HG03575 (cell line): ENCODE data around the gene EIF4G3.

Experiments
- ATAC-seq: cut with Tn5 transposase; IDR thresholded peaks from one replicate; pipeline ENCODE4 v1.9.1; 2021; ENCODE audit not compliant: unreplicated experiment, insufficient number of reproducible peaks, low FRiP score; ENCODE audit errors: extremely low read depth

The EIF4G3 gene

DNA sequence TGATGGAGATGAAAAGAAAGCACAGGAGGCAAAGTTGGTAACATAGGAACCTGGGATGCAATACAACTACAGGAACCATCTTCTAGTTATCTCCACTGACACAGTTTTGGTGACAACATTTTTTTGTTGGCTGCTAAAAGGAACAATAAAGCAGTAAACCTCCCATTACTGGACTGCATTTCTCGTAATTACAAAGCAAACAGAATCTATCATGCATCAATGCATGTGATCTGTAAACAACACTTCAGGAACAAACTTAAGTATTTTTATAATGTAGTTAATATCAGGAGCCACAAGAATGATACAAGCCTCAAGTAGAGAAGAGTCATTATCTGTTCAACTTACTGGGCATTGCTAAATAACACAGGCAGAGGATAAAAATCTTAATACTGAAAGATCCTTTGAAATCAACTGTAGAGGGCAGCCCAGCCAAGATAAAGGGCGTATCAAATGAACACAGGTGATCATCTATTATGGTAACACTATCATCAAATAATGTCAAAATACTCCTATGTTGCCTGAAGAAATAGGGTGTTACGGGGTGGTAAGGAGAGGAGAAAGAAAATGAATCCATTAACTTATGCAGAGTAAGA, 193.3 kb downstream of the EIF4G3 start:
- ATAC-seq, result no peak

DNA sequence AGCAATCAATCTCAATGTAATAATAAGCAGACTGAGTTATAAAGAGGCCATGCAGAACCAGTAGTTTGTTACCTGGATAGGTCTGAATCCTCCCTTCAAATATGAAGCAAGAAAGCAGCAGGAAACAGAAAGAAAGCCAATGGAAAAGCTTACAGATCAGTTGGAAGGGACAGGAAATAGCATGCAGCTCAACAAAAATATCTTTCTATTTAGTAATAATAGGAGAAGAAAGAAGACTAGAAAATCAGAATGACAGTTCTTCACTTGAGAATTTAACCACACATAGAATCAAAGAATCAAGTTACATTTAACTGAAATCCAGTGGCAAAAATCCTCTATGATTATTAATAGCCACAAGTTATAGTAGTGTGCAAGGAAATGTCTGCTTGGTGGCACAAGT, 194.4 kb downstream of the EIF4G3 start:
- ATAC-seq, result no peak

DNA sequence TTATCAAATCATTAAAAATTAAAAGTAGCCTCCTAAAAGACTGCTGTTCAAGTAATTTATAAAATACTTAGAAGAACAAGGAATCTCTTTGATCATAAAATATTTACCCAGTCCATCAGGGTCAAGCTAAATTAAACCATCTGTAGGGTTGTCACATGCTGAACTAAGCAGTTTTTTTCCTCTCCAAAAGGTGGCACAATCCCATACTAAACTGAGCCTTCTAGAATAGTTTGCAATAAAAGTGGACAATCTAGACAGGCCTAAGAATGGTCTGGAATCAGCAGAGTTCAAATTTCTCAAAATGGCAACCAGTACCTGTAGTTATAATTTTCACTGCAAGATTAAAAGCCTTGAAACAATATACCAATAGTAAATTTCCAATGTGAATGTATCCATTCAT, 194.8 kb downstream of the EIF4G3 start:
- ATAC-seq, result no peak

DNA sequence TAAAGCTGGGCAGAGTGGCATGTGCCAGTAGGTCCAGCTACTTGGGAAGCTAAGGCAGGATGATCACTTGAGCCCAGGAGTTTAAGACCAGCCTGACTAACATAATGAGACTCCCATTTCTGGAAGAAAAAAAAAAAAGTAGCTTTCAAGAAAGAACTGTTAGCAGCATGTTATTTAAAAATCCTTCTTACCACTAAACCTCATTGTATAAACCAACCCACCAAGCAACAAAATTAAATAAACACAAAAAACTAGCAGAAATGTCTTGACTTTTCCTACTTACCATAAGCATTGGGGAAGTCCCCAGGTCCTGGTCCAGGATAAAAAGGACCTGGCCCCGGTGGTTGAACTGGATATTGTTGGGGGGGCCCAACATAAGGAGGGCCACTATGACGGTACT, 196.6 kb downstream of the EIF4G3 start:
- no peak for ATAC-seq

DNA sequence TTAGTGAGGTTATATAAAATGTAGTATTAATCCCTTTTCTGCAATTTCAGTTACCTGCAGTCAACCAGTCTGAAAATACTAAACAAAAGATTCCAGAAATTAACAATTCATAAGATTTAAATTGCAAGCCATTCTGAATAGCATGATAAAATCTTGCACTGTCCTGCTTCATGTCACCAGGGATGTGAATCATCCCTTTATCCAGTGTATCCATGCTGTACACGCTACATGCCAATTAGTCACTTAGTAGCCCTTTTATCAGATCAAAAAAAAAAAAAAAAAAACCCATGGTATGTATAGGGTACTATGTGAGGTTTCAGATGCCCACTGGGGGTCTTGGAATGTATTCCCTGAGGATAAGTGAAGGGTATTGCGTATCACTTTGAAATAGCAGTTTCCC, 198.3 kb downstream of the EIF4G3 start:
- ATAC-seq, result no peak

DNA sequence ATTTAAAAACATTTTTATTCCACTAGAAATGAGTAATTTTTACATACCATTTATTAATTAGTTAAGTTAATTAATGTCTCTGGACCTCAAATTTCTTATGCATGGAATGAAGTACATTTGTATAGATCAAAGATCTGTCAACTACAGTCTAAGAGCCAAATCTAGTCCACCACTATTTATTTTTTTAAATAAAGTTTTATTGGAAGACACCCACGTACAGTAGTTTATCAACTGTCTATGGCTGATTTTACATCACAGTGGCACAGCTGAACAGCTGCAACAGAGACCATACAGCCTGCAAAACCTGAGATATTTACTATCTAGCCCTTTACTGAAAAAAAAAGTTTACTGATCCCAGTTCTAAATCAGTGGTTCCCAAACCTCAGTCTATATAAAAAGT, 201.0 kb downstream of the EIF4G3 start:
- no peak for ATAC-seq

DNA sequence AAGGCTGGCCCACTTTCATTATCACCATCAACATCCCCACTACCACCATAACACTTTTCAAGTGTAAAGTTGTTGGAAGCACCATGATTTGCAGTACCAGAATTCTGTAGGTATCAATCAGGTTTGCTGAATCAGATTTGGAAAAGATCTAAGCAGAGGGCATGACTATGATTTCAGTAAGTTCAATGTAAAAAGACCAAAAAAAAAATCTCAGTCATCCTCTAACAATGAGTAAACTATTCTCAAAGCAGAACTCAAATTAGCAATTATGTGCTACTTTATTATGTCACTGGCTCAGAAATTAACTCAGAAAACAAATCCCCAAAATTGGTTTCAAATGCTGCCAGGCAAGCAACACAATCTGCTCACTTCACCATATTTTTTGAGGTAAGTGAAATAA, 201.7 kb downstream of the EIF4G3 start:
- ATAC-seq, result no peak

DNA sequence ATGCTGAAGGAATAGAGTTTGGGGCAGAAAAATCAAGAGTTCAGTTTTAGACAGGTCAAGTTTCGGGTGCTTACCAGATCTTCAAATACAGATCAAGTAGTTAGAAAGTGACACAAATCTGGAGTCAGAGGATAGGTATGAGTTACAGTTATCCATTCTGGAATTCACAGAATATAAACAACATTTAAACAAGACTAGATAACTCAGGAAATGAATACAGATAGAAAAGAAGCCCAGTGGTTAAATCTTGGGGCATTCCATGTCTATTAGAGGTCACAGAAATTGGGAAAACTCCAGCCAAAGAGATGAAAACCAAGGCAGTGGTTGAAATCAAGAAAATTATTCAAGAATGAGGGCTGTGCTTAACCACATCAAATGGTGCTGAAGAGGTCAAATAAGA, 202.6 kb downstream of the EIF4G3 start:
- ATAC-seq, result no peak

DNA sequence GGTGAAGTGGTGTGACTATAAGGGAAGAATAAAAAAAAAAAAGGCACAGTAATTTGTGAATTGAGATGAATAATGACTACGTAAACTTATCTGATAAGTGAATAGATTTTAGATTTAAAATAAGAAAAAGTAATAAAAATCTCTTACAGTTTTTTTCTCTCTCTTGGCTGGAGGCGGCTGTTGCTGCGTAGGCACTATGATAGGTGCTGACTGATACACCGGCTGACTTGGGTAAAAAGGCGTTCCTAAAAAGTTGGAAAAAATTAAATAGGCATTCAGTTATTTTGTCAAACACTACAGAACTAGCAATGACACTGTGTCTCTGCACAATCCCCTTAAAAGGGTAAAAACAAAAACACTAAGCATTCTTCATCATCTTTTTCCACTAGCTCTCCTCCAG, 203.8 kb downstream of the EIF4G3 start:
- no peak for ATAC-seq

DNA sequence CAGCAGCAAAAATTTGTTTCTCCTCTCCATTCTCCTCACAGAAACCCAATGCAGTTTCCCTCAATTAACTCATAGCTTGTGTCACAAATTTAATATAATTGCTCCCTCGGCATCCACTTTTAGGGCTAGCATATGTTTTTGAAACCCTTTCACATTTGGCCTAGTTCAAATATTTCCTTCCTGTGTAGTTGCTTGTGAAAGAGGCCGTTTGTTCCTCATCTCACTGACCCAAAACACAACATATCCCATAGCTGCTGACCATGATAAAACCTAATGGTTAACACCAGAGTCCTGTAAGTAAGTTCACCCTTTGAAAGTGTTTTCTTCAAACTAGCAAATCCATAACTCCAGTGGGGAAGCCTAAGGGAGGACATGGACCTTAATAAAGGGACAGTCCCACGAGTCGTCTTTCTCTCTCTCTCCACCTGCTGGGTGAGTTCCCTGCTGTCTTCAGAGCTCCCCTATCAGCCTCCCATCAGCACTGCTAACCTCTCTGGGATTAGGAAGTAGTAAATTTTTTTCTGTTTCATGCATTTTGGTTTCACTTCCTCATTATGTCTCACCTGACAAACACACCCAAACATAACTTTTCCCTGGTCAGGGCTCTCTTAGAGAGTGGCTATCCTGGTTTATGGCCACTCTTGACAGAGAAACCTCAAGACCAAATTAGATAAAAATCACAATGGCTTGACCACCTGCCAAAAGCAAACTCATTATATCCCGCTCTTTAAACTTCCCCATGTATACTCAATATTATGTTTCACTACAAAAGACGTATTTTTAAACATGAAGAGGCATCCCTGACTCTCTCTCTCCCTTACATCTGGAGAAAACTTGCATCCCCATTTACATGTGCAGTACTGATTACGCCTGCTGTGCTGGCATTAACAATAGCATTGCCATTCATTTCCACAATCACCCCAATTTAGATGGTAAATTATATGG, 211.9 kb downstream of the EIF4G3 start:
- no peak for ATAC-seq

DNA sequence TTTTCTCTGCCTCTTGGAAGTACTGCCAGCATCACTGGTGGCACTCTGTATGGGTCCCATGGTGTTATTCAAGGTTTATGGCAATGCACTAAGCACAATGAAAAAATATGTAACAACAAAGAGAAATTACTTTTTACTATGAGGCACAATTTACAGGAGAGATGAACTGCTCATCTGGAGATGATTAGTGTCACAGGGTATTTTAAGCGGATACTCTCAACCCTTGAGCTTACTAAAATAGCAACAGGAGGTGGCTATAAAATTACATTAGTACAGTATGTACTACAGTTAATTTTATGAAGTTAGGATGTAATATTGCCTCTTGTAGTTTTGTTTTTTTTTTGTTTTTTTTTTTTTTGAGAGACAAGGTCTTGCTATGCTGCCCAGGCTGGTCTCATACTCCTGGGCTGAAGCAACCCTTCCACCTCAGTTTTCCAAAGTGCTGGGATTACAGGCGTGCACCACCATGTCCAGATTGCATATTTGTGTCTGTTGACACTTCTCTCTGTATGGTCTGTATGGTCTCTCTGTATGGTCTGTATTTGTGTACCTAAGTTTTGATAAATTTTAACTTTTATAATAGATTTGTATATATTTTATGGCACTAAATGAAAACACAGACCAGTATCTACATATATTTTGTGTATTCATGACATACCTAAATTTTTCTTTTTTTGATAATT, 214.0 kb downstream of the EIF4G3 start:
- ATAC-seq, result no peak

DNA sequence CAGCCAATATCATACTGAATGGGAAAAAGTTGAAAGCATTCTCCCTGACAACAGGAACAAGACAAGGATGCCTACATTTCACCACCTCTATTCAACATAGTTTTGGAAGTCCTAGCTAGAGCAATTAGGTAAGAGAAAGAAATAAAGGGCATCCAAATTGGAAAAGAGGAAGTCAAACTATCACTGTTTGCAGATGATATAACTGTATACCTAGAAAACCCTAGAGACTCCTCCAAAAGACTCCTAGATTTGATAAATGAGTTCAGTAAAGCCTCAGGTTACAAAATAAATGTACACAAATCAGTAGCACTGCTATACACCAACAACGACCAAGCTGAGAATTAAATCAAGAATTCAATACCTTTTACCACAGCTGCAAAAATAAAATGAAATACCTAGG, 218.3 kb downstream of the EIF4G3 start:
- no peak for ATAC-seq

DNA sequence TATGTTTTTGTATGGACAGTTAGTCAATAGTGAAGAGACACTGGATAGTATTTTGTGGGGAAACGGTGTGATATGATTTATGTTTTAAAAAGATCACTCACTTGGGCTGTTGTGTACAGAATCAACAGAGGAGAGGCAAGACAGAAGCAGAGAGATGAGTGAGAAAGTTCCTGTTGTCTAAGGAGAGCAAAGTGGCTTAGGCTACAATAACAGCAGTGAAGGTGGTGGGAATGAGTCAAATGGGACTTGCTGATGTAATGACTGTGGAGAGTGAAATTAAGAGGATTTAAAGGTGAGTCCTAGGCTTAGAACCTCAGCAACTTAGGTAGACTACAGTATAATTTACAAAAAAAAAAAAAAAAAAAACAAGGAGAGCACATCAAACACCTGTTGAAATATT, 220.4 kb downstream of the EIF4G3 start:
- ATAC-seq, result no peak

DNA sequence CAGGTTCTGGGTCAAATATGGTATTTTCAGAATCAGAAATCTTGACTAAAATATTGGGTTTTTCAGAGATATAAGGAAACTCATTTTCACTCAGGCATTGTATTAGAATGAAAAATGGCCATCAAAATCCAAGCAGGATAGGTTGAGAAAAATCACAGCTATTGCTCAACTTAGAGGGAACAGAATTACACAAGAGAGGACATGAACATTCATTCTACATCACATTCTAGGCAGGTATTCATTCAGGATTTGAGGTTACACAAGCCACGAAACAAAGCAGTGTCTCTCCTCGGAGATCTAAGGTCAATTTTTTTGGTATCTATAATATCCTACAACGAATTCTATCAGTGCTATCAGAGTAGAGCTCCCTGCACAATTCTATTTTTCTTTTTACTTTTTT, 226.0 kb downstream of the EIF4G3 start:
- no peak for ATAC-seq

DNA sequence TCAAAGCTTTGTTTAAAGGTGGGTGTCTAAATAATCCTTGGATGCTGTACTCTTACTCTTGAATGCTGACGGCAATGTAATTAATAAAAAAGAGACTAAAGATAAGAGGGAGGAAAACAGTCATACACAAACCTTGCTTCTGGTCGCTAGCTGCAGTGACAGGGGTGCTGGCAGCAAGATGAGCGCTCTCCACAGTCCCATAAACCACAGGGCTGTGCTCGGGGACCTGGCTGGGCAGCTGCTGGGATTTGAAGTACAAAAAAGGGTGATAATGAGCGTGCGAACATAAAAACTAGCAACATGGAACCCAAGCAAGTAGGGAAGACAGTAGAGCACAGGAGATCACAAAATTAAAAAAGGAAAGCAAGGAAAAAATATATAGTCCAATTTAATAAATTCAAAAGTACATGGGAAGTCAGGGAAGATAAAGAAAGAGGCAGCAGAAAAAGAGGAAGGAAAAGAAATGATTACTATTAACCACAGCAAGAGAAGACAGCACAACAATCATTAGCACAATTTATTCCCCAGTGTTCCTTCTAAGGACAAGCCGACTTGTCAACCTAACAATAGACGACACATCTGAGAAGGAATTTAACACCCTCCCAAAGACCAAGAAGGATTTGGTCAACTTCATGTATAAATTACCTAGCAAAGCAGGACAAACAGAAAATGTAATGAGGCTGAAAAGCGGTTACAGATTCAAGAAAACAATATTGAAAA, 226.7 kb downstream of the EIF4G3 start:
- no peak for ATAC-seq

DNA sequence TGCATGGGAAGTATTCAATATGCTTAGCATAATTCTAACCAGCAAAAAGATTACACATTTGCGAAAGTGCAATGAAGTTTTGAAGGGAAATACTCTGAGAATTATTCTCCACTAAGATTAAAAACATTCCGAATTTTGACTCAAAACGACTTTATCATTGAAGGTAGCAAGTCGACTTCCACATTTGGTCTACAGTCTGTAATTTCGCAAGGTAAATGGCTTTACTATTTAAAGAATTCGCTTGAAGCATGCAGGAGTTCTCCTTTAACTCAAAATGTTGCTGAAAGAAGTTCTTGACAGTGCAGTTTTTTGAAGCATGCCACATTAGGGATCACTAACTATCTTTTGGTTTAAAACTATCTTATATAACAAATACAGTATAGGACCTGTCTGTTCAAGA, 228.6 kb downstream of the EIF4G3 start:
- ATAC-seq, result no peak

DNA sequence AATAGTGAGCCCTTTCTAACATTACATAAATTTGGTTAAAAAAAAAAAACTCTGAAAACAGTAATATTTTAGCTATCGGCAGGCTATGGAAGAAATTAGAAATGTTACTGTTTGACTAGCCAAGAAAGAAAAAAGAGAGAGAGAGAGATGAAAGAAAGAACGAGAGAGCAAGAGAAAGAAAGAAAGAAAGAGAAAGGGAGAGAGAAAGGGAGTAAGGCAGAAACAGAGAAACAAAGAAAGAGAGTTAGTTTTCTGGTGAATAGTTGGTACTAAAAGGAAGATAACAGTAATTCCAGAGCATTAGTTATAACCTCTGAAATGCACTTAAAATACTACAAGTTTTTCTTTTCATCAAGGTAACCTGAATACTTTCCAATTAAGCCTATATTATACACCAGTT, 229.3 kb downstream of the EIF4G3 start:
- ATAC-seq, result no peak

DNA sequence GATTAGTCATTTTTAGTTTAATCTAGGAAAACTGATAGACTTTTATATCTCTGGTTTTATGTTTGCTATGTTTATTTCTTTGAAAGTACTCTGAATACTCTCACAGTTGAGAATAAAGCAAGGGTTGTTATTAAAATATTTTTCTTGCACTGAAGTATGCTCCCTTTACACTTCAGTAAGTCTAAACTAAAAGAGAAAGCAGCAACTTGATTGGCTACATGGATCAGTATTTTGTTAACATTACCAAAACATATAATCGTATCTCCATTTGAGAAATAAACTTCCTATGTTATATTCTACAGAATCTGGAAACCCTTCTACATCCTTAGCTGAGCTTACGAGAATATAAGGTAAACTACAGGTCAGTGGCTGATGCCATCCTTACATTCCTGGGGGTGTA, 240.1 kb downstream of the EIF4G3 start:
- ATAC-seq, result no peak

DNA sequence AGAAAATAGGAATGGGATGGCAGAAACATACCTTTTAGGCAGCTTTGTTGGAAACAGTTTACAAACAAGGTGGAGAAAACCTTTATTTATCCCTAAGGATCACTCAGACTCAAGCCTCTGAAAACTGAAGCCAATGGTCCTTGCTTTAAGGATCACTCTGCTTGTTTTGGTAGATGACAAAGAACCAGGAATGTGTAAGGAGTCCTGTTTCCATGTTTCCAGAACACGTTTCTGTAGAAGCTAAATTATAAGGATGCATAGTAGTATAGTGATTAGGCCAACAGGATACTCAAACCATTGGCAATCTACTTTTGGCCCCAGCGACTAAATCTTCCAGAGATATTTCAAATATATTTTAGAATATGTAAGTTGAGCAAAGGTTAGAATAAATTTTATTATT, 240.5 kb downstream of the EIF4G3 start:
- no peak for ATAC-seq

DNA sequence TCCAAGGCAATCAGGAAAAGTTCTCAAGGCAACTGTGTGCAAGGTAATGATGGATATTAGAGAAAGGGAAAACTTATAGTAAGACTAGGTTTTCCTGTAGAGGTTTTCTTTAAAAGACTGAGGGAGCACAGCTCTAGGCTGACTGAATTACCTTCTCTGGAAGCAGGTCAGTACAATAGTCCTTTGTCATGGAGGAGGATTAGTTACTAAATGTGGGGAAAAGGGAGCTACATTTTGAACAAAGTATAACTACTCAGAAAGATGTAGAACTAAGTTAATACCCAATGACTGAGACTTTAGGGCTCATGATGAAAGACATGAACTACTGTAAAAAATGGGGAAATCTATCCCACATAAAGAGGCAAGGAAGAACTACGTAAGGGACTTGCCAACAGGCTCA, 241.0 kb downstream of the EIF4G3 start:
- ATAC-seq, result no peak
